WTC11 (cell line): ENCODE measurements around the gene HIF1A. TPM values are rescaled to one million over a fixed set of nuclear protein-coding genes. Genes with fewer than 3 reads are reported as not detected.

Experiments
- ATAC-seq: fragments of 200-7000 bp; cut with Tn5 transposase; 2 replicates; pipeline ENCODE4 v1.10.0; 2021; ENCODE audit warnings: mild to moderate bottlenecking, moderate library complexity
- CTCF ChIA-PET: fragments of 300-600 bp; sonication (Branson Sonifier 250); formaldehyde crosslinking; loops from one replicate; lab custom pipeline; 2021; ENCODE audit warnings: antibody characterized with exemption; lab: Charles Lee
- POLR2A ChIA-PET: fragments of 350-600 bp; sonication (Branson Sonifier 250); formaldehyde crosslinking; loops from one replicate; lab custom pipeline; 2021; ENCODE audit warnings: antibody characterized with exemption; lab: Charles Lee
- DNase-seq: peaks from one replicate; pipeline ENCODE4 v3.0.0; 2021; ENCODE audit warnings: low spot score
- H3K27ac Mint-ChIP-seq: 2 replicates; pipeline ENCODE4 v1.8.0; 2021; ENCODE audit warnings: mixed read lengths
- H3K27me3 Mint-ChIP-seq: 2 replicates; pipeline ENCODE4 v1.8.0; 2021; ENCODE audit warnings: low read depth, mild to moderate bottlenecking, moderate library complexity, mixed read lengths
- H3K36me3 Mint-ChIP-seq: 2 replicates; pipeline ENCODE4 v1.8.0; 2021; ENCODE audit warnings: mixed read lengths
- H3K4me1 Mint-ChIP-seq: 2 replicates; pipeline ENCODE4 v1.8.0; 2022; ENCODE audit warnings: mixed read lengths
- H3K4me3 Mint-ChIP-seq: 2 replicates; pipeline ENCODE4 v1.8.0; 2021; ENCODE audit warnings: mild to moderate bottlenecking, moderate library complexity, mixed read lengths
- H3K9me3 Mint-ChIP-seq: 2 replicates; pipeline ENCODE4 v1.8.0; 2021; ENCODE audit warnings: mixed read lengths
- ELF4 ChIP-seq: sonication (generic); formaldehyde crosslinking; IDR thresholded peaks from 2 replicates; pipeline ENCODE4 v1.8.1; 2022; ENCODE audit warnings: low read depth, mild to moderate bottlenecking, moderate library complexity, missing genetic modification reagents
- FOXK1 ChIP-seq: sonication (generic); formaldehyde crosslinking; IDR thresholded peaks from 2 replicates; pipeline ENCODE4 v1.8.0; 2022; ENCODE audit warnings: mild to moderate bottlenecking, moderate library complexity, missing genetic modification reagents
- GRHL2 ChIP-seq: fragments of 250-450 bp; sonication (Bioruptor Pico); IDR thresholded peaks from 2 replicates; pipeline ENCODE4 v1.8.0; 2022; ENCODE audit warnings: mild to moderate bottlenecking, moderate library complexity; ENCODE audit not compliant: insufficient replicate concordance, severe bottlenecking
- HMGA2 ChIP-seq: fragments of 250-450 bp; sonication (Bioruptor Pico); IDR thresholded peaks from 2 replicates; pipeline ENCODE4 v1.4.0; 2021; ENCODE audit warnings: mild to moderate bottlenecking, moderate library complexity
- JAZF1 ChIP-seq: fragments of 250-450 bp; sonication (Bioruptor Pico); IDR thresholded peaks from 2 replicates; pipeline ENCODE4 v1.9.0; 2021; ENCODE audit warnings: moderate library complexity, mild to moderate bottlenecking, inconsistent platforms
- RORB ChIP-seq: fragments of 250-450 bp; sonication (Bioruptor Pico); IDR thresholded peaks from 2 replicates; pipeline ENCODE4 v1.9.0; 2021; ENCODE audit warnings: mild to moderate bottlenecking
- SMAD4 ChIP-seq: sonication (generic); formaldehyde crosslinking; IDR thresholded peaks from 2 replicates; pipeline ENCODE4 v1.8.0; 2022; ENCODE audit warnings: mild to moderate bottlenecking, missing genetic modification reagents
- TEAD4 ChIP-seq: sonication (generic); formaldehyde crosslinking; IDR thresholded peaks from 2 replicates; pipeline ENCODE4 v1.8.0; 2022; ENCODE audit warnings: mild to moderate bottlenecking, missing genetic modification reagents
- ZNF263 ChIP-seq: sonication (generic); formaldehyde crosslinking; IDR thresholded peaks from 2 replicates; pipeline ENCODE4 v1.8.1; 2022; ENCODE audit warnings: low read depth, mild to moderate bottlenecking, moderate library complexity, missing genetic modification reagents
- ZNF423 ChIP-seq: fragments of 250-450 bp; sonication (Bioruptor Pico); IDR thresholded peaks from 2 replicates; pipeline ENCODE4 v2.1.2; 2022; ENCODE audit warnings: mild to moderate bottlenecking, moderate library complexity
- ZNF425 ChIP-seq: fragments of 250-450 bp; sonication (Bioruptor Pico); conservative IDR thresholded peaks from 2 replicates; pipeline ENCODE4 v1.9.0; 2021; ENCODE audit warnings: mild to moderate bottlenecking
- ZNF532 ChIP-seq: fragments of 250-450 bp; sonication (Bioruptor Pico); IDR thresholded peaks from 2 replicates; pipeline ENCODE4 v1.9.0; 2021; ENCODE audit warnings: mild to moderate bottlenecking, borderline replicate concordance
- total RNA-seq: library from RNA; stranded (reverse); gene quantifications from 3 replicates; pipeline ENCODE4 v1.2.3, GENCODE V29; 2021
- TF ChIP-seq, protein P1 (sequence below): sonication (generic); formaldehyde crosslinking; IDR thresholded peaks from 2 replicates; pipeline ENCODE4 v1.8.0; 2023; ENCODE audit warnings: missing genetic modification reagents, mild to moderate bottlenecking, borderline replicate concordance
- TF ChIP-seq, protein P2 (sequence below): sonication (generic); formaldehyde crosslinking; IDR thresholded peaks from 2 replicates; pipeline ENCODE4 v1.8.0; 2022; ENCODE audit warnings: missing genetic modification reagents
- TF ChIP-seq, protein P3 (sequence below): sonication (generic); formaldehyde crosslinking; IDR thresholded peaks from 2 replicates; pipeline ENCODE4 v1.8.1; 2022; ENCODE audit warnings: missing genetic modification reagents, borderline replicate concordance

HIF1A gene
- total RNA-seq, 1 experiment from 2014 or later = 165 TPM

- ChIA-PET POLR2A (interaction anchor here (1.3 kb wide), 1 partner anchor 13 kb away, joined by 3 read pairs; no protein-coding TSS in a partner anchor), CTCF (interaction anchor here (1.4 kb wide), 1 partner anchor 144 kb away, joined by 3 read pairs; no protein-coding TSS in a partner anchor)
- peak overlapping the region; percentile 83 for H3K4me3 Mint-ChIP-seq
- H3K27ac Mint-ChIP-seq = peak overlapping the region; percentile 48; the same call in 1 of the 2 replicates
- DNase-seq (no peak), ATAC-seq (no peak)
- H3K9me3 Mint-ChIP-seq = no peaks in the 10 kb centered on the region
- no peaks in the 10 kb centered on the region for H3K27me3 Mint-ChIP-seq
- peaks cover 9% of the 10 kb centered on the region for H3K36me3 Mint-ChIP-seq
- TF ChIP-seq ELF4 = no peak
- TF ChIP-seq, protein P1, sequence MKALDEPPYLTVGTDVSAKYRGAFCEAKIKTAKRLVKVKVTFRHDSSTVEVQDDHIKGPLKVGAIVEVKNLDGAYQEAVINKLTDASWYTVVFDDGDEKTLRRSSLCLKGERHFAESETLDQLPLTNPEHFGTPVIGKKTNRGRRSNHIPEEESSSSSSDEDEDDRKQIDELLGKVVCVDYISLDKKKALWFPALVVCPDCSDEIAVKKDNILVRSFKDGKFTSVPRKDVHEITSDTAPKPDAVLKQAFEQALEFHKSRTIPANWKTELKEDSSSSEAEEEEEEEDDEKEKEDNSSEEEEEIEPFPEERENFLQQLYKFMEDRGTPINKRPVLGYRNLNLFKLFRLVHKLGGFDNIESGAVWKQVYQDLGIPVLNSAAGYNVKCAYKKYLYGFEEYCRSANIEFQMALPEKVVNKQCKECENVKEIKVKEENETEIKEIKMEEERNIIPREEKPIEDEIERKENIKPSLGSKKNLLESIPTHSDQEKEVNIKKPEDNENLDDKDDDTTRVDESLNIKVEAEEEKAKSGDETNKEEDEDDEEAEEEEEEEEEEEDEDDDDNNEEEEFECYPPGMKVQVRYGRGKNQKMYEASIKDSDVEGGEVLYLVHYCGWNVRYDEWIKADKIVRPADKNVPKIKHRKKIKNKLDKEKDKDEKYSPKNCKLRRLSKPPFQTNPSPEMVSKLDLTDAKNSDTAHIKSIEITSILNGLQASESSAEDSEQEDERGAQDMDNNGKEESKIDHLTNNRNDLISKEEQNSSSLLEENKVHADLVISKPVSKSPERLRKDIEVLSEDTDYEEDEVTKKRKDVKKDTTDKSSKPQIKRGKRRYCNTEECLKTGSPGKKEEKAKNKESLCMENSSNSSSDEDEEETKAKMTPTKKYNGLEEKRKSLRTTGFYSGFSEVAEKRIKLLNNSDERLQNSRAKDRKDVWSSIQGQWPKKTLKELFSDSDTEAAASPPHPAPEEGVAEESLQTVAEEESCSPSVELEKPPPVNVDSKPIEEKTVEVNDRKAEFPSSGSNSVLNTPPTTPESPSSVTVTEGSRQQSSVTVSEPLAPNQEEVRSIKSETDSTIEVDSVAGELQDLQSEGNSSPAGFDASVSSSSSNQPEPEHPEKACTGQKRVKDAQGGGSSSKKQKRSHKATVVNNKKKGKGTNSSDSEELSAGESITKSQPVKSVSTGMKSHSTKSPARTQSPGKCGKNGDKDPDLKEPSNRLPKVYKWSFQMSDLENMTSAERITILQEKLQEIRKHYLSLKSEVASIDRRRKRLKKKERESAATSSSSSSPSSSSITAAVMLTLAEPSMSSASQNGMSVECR (CRISPR knock-in tag) = no peak
- TF ChIP-seq GRHL2 = no peak
- TF ChIP-seq ZNF423 = no peak
- no peak for TF ChIP-seq SMAD4
- TF ChIP-seq ZNF425 (CRISPR knock-in tag) = no peak
- TF ChIP-seq FOXK1 (CRISPR knock-in tag) = no peak
- TF ChIP-seq HMGA2 (CRISPR knock-in tag) = no peak
- no peak for TF ChIP-seq RORB (CRISPR knock-in tag)
- no peak for TF ChIP-seq ZNF532 (CRISPR knock-in tag)
- H3K4me1 Mint-ChIP-seq = peaks cover 37% of the 10 kb centered on the region
These were observed 1.3 kb upstream of the HIF1A start for GRCh38 chr14:61694039-61694438.

DNA sequence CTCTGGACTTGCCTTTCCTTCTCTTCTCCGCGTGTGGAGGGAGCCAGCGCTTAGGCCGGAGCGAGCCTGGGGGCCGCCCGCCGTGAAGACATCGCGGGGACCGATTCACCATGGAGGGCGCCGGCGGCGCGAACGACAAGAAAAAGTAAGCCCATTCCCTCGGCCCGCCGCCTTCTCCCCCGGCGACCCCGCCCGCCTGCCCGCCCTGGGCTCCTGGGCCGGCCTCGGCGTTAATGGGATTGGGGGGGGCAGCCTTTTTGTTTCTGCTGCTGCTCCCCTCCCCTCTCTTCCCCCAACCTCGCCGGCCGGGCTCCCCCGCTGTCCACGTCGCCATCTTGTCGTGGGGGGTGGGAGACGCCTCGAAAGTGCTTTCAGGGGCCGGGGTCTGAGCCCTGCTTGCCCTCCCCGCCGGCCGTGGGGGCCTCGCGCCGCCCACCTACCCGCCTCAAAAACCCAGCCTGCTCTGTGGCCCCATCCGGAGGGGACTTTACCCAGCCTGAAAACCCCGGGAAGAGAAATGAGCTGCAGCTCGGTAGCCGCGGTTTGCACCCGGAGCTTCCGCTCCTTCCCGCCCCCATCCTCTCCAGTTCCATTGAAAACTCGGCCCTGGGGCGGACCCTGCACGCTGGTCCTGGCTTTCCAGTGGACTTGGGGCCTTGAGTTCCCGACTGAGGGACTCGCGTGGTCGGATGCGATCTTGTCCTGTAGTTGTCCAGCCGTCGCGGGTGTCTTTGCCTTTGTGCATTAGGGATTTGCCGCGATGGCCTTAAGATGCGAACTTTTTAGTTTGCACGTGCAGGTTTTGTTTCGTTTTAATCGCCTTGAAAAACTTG, 598 bp downstream of the HIF1A start:
- peaks cover 52% of the 10 kb centered on the region for H3K4me1 Mint-ChIP-seq
- peak overlapping the region; percentile 95 for H3K4me3 Mint-ChIP-seq
- POLR2A ChIA-PET = interaction anchor here (0.7 to 1.7 kb wide), 10 partner anchors 10 to 229 kb away, joined by 3 to 9 read pairs (median 4); partner anchors contain the start of gene SNAPC1
- H3K36me3 Mint-ChIP-seq = peaks cover 9% of the 10 kb centered on the region
- peak; percentile 66 for DNase-seq
- ATAC-seq = peak; percentile 4
- H3K27ac Mint-ChIP-seq = peak overlapping the region; percentile 99
- H3K9me3 Mint-ChIP-seq = no peaks in the 10 kb centered on the region
- no peaks in the 10 kb centered on the region for H3K27me3 Mint-ChIP-seq
- CTCF ChIA-PET = interaction anchor here (1.4 to 1.7 kb wide), 2 partner anchors 87 to 142 kb away, joined by 3 to 5 read pairs; no protein-coding TSS in a partner anchor
- TF ChIP-seq JAZF1 (CRISPR knock-in tag) (no peak), TEAD4 (CRISPR knock-in tag) (peak; percentile 62; the same call in 1 of the 2 replicates), ZNF263 (CRISPR knock-in tag) (peak; percentile 48; the same call in 1 of the 2 replicates)
- TF ChIP-seq, protein P2, sequence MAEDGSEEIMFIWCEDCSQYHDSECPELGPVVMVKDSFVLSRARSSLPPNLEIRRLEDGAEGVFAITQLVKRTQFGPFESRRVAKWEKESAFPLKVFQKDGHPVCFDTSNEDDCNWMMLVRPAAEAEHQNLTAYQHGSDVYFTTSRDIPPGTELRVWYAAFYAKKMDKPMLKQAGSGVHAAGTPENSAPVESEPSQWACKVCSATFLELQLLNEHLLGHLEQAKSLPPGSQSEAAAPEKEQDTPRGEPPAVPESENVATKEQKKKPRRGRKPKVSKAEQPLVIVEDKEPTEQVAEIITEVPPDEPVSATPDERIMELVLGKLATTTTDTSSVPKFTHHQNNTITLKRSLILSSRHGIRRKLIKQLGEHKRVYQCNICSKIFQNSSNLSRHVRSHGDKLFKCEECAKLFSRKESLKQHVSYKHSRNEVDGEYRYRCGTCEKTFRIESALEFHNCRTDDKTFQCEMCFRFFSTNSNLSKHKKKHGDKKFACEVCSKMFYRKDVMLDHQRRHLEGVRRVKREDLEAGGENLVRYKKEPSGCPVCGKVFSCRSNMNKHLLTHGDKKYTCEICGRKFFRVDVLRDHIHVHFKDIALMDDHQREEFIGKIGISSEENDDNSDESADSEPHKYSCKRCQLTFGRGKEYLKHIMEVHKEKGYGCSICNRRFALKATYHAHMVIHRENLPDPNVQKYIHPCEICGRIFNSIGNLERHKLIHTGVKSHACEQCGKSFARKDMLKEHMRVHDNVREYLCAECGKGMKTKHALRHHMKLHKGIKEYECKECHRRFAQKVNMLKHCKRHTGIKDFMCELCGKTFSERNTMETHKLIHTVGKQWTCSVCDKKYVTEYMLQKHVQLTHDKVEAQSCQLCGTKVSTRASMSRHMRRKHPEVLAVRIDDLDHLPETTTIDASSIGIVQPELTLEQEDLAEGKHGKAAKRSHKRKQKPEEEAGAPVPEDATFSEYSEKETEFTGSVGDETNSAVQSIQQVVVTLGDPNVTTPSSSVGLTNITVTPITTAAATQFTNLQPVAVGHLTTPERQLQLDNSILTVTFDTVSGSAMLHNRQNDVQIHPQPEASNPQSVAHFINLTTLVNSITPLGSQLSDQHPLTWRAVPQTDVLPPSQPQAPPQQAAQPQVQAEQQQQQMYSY = no peak
- TF ChIP-seq, protein P3, sequence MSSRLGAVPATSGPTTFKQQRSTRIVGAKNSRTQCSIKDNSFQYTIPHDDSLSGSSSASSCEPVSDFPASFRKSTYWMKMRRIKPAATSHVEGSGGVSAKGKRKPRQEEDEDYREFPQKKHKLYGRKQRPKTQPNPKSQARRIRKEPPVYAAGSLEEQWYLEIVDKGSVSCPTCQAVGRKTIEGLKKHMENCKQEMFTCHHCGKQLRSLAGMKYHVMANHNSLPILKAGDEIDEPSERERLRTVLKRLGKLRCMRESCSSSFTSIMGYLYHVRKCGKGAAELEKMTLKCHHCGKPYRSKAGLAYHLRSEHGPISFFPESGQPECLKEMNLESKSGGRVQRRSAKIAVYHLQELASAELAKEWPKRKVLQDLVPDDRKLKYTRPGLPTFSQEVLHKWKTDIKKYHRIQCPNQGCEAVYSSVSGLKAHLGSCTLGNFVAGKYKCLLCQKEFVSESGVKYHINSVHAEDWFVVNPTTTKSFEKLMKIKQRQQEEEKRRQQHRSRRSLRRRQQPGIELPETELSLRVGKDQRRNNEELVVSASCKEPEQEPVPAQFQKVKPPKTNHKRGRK (CRISPR knock-in tag) = no peak
